Measurements from ENCODE around the gene DDB1. TPM values are rescaled to one million over a fixed set of nuclear protein-coding genes. Genes with fewer than 3 reads are reported as not detected.

DDB1 gene
- total and polyA plus RNA-seq, 2 of the 4 experiments (the other 2 are of a cell fraction), result 221 to 412 TPM

DNA sequence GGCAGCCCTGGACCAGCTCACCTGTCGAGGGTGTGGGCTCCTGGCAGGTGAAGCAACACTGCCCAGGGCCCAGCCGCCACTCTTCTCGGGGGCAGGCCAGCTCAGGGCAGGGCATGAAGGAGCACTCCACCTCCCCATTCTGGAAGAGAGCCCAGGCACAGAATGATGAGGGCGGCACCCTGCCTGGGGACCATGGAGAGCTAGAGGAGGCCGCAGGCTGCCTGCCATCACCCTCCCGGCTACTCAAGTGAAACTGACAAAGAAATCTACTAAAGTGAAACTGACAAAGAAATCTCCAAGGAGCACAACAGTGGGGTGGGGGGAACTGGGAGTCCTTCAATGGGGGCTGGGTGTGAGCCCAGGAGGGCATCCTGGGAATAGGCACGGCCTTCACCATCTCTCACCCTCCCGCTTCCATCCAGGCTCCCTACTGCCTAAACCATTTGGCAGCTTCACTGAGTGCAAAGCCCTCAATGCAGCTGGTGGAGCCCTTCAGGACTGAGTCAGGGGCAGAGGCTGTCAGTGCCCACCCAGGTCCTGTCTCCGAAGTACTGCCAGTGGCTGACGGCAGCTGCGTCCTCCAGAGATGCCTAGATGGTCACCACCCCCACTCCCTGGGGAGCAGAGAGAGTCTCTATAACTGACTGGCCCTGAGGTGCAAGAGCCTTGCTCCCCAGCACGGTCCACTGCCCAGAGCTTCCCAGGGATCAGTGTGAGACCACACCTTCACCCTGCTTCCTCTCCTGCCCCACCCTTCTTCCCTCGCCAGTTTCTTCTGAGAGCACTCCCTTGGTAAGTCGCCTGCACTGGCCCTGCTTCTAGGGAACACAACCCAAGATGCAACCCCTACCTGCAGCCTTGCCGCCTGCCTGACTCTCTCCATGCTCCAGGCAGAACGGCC lies 59.5 kb downstream of the DDB1 start:
- intact Hi-C loops (cut with micrococcal nuclease), result no loop called here
- no peak overlapping the region for H3K56ac ChIP-seq (ENCODE audit: extremely low read depth, insufficient read depth, low read length)
- ChIA-PET CTCF (no interaction called here), POLR2A (ENCODE audit: unreplicated experiment) (no interaction called here)
- no TSS peak for BruUV-seq (replicated peaks)
- H4K8ac ChIP-seq (ENCODE audit: low read depth in 2 of 2, low read length in 2 of 2), result no peak overlapping the region
- H3K9ac ChIP-seq (ENCODE audit: low read depth, low read length), result no peak overlapping the region
- no peak overlapping the region for H2AK5ac ChIP-seq (ENCODE audit: low read depth, low read length)
- no peak overlapping the region for H3K27ac ChIP-seq (ENCODE audit: insufficient read depth, low read length)
- H2AK9ac ChIP-seq (replicated peaks; ENCODE audit: low read depth, low read length, poor library complexity), result no peak overlapping the region
- H3K4me3 ChIP-seq (ENCODE audit: insufficient read depth, low read depth, low read length), result no peak overlapping the region
- H3K27me3 ChIP-seq (ENCODE audit: control insufficient read depth, insufficient read depth, low read length), result no peaks in the 10 kb centered on the region; the same call in 1 of the 2 replicates
- H4K20me1 ChIP-seq (ENCODE audit: insufficient read depth, low read length), result no peaks in the 10 kb centered on the region
- no peak overlapping the region for H3K23ac ChIP-seq (ENCODE audit: low read depth, low read length)
- no peak overlapping the region for H2AFZ ChIP-seq (replicated peaks; ENCODE audit: low read length, poor library complexity)
- no peaks in the 10 kb centered on the region for H3K79me1 ChIP-seq (ENCODE audit: low read depth in 1 of 2, low read length in 2 of 2)
- no peak overlapping the region for H3K14ac ChIP-seq (replicated peaks; ENCODE audit: low read depth, low read length)
- no peaks in the 10 kb centered on the region; the same call in 1 of the 2 replicates for H3K9me1 ChIP-seq (ENCODE audit: insufficient read depth, low read length)
- no peak overlapping the region for H2BK120ac ChIP-seq (ENCODE audit: low read depth, low read length)
- WGBS, 2 experiments (ENCODE audit: extremely low coverage in 2 of 2, insufficient read length in 1 of 2), result 88% methylated on average over 4 of the region's 16 CpGs; no CpG with 5 or more reads in 1 of the 2 experiments
- H3K9me3 ChIP-seq (ENCODE audit: control insufficient read depth, insufficient read depth, low read length), result no peaks in the 10 kb centered on the region
- no peak overlapping the region for H4K5ac ChIP-seq (ENCODE audit: low read depth, low read length)
- no peak overlapping the region for H4K91ac ChIP-seq (ENCODE audit: insufficient read depth, low read depth, low read length)
- dilution Hi-C loops (cut with HindIII; ENCODE audit: low sequenced_read_pairs, unreplicated experiment), result no loop called here
- no peak overlapping the region for H3K4me2 ChIP-seq (ENCODE audit: low read depth, low read length)
- H3K18ac ChIP-seq (ENCODE audit: low read depth, low read length), result no peak overlapping the region
- no peaks in the 10 kb centered on the region; the same call in 1 of the 2 replicates for H3K36me3 ChIP-seq (ENCODE audit: control insufficient read depth, insufficient read depth, low read length)
- peaks cover 2% of the 10 kb centered on the region for H3K4me1 ChIP-seq (ENCODE audit: control insufficient read depth, insufficient read depth, low read length)
- H2BK20ac ChIP-seq (ENCODE audit: low read depth, low read length), result no peak overlapping the region
- ATAC-seq (ENCODE audit: low read depth) (no peak), DNase-seq (no peak)
- in situ Hi-C loops (cut with MboI; ENCODE audit: low sequenced_read_pairs), result no loop called here
- H3K4ac ChIP-seq (ENCODE audit: low read depth, low read length), result no peak overlapping the region
- no peak overlapping the region for H2BK5ac ChIP-seq (ENCODE audit: low read depth, low read length, poor library complexity, severe bottlenecking)
- no peak overlapping the region for H2BK15ac ChIP-seq (ENCODE audit: low read depth, low read length)
- TF ChIP-seq RFX5 (IDR thresholded peaks at IDR 0.05; ENCODE audit: low read depth, low read length) (no peak), MXI1 (IDR thresholded peaks at IDR 0.05; ENCODE audit: borderline replicate concordance, low read depth, low read length) (no peak), POLR2A (IDR thresholded peaks at IDR 0.05; ENCODE audit: low read depth, low read length) (no peak), FOS (IDR thresholded peaks at IDR 0.05; ENCODE audit: low read depth, low read length) (no peak), RAD21 (IDR thresholded peaks at IDR 0.05; ENCODE audit: low read length) (no peak), CEBPB (IDR thresholded peaks at IDR 0.05; ENCODE audit: low read depth, low read length) (no peak), BHLHE40 (IDR thresholded peaks at IDR 0.05; ENCODE audit: low read depth, low read length) (no peak), CHD1 (IDR thresholded peaks at IDR 0.05; ENCODE audit: low read depth, low read length) (no peak), NFE2L2 (IDR thresholded peaks at IDR 0.05; ENCODE audit: low read depth, low read length) (no peak), SMC3 (IDR thresholded peaks at IDR 0.05; ENCODE audit: low read depth, low read length) (no peak), RCOR1 (IDR thresholded peaks at IDR 0.05; ENCODE audit: insufficient replicate concordance, low read length) (no peak), MAZ (IDR thresholded peaks at IDR 0.05; ENCODE audit: borderline replicate concordance, low read depth, low read length) (no peak), MAFK (IDR thresholded peaks at IDR 0.05; ENCODE audit: low read depth, low read length) (no peak)
- TF ChIP-seq, protein P1, sequence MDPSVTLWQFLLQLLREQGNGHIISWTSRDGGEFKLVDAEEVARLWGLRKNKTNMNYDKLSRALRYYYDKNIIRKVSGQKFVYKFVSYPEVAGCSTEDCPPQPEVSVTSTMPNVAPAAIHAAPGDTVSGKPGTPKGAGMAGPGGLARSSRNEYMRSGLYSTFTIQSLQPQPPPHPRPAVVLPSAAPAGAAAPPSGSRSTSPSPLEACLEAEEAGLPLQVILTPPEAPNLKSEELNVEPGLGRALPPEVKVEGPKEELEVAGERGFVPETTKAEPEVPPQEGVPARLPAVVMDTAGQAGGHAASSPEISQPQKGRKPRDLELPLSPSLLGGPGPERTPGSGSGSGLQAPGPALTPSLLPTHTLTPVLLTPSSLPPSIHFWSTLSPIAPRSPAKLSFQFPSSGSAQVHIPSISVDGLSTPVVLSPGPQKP (IDR thresholded peaks at IDR 0.05; ENCODE audit: borderline replicate concordance, low read depth, low read length), result no peak
- TF ChIP-seq, protein P2, sequence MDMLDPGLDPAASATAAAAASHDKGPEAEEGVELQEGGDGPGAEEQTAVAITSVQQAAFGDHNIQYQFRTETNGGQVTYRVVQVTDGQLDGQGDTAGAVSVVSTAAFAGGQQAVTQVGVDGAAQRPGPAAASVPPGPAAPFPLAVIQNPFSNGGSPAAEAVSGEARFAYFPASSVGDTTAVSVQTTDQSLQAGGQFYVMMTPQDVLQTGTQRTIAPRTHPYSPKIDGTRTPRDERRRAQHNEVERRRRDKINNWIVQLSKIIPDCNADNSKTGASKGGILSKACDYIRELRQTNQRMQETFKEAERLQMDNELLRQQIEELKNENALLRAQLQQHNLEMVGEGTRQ (IDR thresholded peaks at IDR 0.05; ENCODE audit: low read depth, low read length), result no peak
